Measurements from ENCODE around the gene ESYT1. TPM values are rescaled to one million over a fixed set of nuclear protein-coding genes. Genes with fewer than 3 reads are reported as not detected.

The ESYT1 gene
- total RNA-seq, 4 donors from 2014 or later = 91.2 to 235 (median 210) TPM

DNA sequence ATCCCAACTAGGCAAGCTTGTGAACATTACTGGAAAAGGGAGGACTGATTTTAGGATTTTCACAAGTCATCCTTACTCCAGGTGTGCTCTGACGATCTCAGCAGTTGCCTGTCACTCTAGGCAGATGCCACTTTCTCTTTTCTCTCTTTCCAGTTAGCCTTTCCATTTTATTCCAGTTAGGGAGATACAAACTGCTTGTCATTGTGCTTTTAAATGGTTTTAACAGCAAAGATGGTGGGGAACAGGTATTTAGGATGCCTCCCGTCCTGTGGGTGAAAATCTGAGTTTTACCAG is 22.5 kb upstream of the ESYT1 start:
- Histone ChIP-seq H3K4me3 (peak overlapping the region; percentile 53 to 96 (median 59)), H3K36me3 (peaks cover 8 to 52% (median 29%) of the 10 kb centered on the region in 3 donors), H3K27ac (peak overlapping the region in 3 of 4 donors; percentile 85 to 95 (median 87)), H3K9me3 (no peaks in the 10 kb centered on the region), H3K27me3 (no peaks in the 10 kb centered on the region), H3K4me1 (peaks cover 0 to 34% (median 19%) of the 10 kb centered on the region in 4 donors)
- no peak for DNase-seq (ENCODE audit: low spot score in 2 of 2)
- no peak for TF ChIP-seq EP300 (IDR thresholded peaks at IDR 0.05)
- TF ChIP-seq CTCF (IDR thresholded peaks at IDR 0.05) = no peak
- TF ChIP-seq POLR2A (IDR thresholded peaks at IDR 0.05) = no peak
- WGBS, 2 donors = 20 to 31% methylated on average over 2 of the region's 2 CpGs

GRCh38 chr12:56107242-56107641 is 20.8 kb upstream of the ESYT1 start:
- 87 to 94% methylated on average over 3 of the region's 3 CpGs for WGBS, 2 donors
- TF ChIP-seq POLR2A (IDR thresholded peaks at IDR 0.05) (no peak), EP300 (IDR thresholded peaks at IDR 0.05) (no peak), CTCF (IDR thresholded peaks at IDR 0.05) (no peak)
- peaks cover 8 to 56% (median 44%) of the 10 kb centered on the region in 3 donors for H3K36me3 ChIP-seq

DNA sequence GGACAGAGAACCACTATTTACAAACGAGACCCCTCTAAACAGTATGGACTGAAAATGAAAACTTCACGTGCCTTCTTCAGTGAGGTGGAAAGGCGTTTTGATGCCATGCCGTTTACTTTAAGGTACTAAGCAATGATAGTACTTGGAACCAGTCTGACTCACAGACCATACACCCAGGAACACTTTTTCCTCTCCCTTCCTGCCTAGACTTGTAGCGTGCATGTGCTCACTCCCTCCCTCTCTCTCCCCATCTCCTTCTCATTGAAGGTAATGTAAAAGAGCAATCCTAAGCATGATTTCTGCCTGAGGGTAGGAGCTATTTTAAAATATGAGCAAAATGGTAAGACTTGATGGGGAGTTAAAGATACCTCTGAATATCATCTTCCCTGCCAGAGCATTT is 17.5 kb upstream of the ESYT1 start:
- H3K9me3 ChIP-seq = no peaks in the 10 kb centered on the region
- H3K4me1 ChIP-seq = peaks cover 0 to 22% (median 10%) of the 10 kb centered on the region in 4 donors
- DNase-seq (ENCODE audit: low spot score in 2 of 2) = no peak
- peaks cover 8 to 75% (median 44%) of the 10 kb centered on the region in 3 donors for H3K36me3 ChIP-seq
- no peaks in the 10 kb centered on the region for H3K27me3 ChIP-seq
- H3K4me3 ChIP-seq = no peak overlapping the region
- no peak for TF ChIP-seq POLR2A (IDR thresholded peaks at IDR 0.05)
- TF ChIP-seq EP300 (IDR thresholded peaks at IDR 0.05) = no peak
- no peak for TF ChIP-seq CTCF (IDR thresholded peaks at IDR 0.05)
- H3K27ac ChIP-seq = no peak overlapping the region
- WGBS, 2 donors = 93 to 97% methylated on average over 5 of the region's 5 CpGs

More at GRCh38 chr12:56107242-56107641, 20.8 kb upstream of the ESYT1 start:
- H3K4me3 ChIP-seq = no peak overlapping the region
- peaks cover 0 to 34% (median 19%) of the 10 kb centered on the region in 4 donors for H3K4me1 ChIP-seq
- H3K9me3 ChIP-seq = no peaks in the 10 kb centered on the region
- no peak for DNase-seq (ENCODE audit: low spot score in 2 of 2)
- no peak overlapping the region for H3K27ac ChIP-seq
- H3K27me3 ChIP-seq = no peaks in the 10 kb centered on the region

GRCh38 chr12:56114084-56114483 is 14.0 kb upstream of the ESYT1 start:
- 90 to 94% methylated on average over 1 of the region's 1 CpG for WGBS, 2 donors

GRCh38 chr12:56115329-56115728 is 12.7 kb upstream of the ESYT1 start:
- Histone ChIP-seq H3K9me3 (no peaks in the 10 kb centered on the region), H3K27ac (peak overlapping the region; percentile 87 to 97 (median 94)), H3K4me3 (peak overlapping the region; percentile 66 to 91 (median 79)), H3K36me3 (peaks cover under 1 to 42% (median 17%) of the 10 kb centered on the region in 3 donors), H3K27me3 (no peaks in the 10 kb centered on the region), H3K4me1 (peaks cover 0 to 27% (median 9%) of the 10 kb centered on the region in 4 donors)
- WGBS, 2 donors = 27 to 31% methylated on average over 10 of the region's 10 CpGs
- peak in 1 of 2 donors; percentile 27 for DNase-seq (ENCODE audit: low spot score in 2 of 2)
- TF ChIP-seq EP300 (IDR thresholded peaks at IDR 0.05) (no peak), CTCF (IDR thresholded peaks at IDR 0.05) (no peak), POLR2A (IDR thresholded peaks at IDR 0.05) (no peak)

More at GRCh38 chr12:56114084-56114483, 14.0 kb upstream of the ESYT1 start:
- no peaks in the 10 kb centered on the region for H3K9me3 ChIP-seq
- no peak for DNase-seq (ENCODE audit: low spot score in 2 of 2)
- H3K27me3 ChIP-seq = no peaks in the 10 kb centered on the region
- TF ChIP-seq EP300 (IDR thresholded peaks at IDR 0.05) (no peak), CTCF (IDR thresholded peaks at IDR 0.05) (no peak), POLR2A (IDR thresholded peaks at IDR 0.05) (no peak)
- H3K4me3 ChIP-seq = no peak overlapping the region
- H3K27ac ChIP-seq = peak overlapping the region in 2 of 4 donors; percentile 33 to 94
- H3K36me3 ChIP-seq = peaks cover 8 to 50% (median 29%) of the 10 kb centered on the region in 3 donors
- H3K4me1 ChIP-seq = peaks cover 0 to 14% (median 5%) of the 10 kb centered on the region in 4 donors
